Cardiac muscle cell (in vitro differentiated cells and primary cell): ENCODE measurements around the gene ITSN1. TPM values are rescaled to one million over a fixed set of nuclear protein-coding genes. Genes with fewer than 3 reads are reported as not detected.

Source experiments
- DNase-seq, 2 donors: peaks; one replicate each; pipeline versions ENCODE4 v3.0.0 to v3.0.0-alpha.2; 2010 to 2017; ENCODE audit warnings: low read depth in 1 of 2, low spot score in 1 of 2
- H3K27ac ChIP-seq: fragments of 200-600 bp; sonication (generic); 2 replicates; pipeline ENCODE4 v1.5.1; 2016
- H3K27me3 ChIP-seq: fragments of 200-600 bp; sonication (generic); 2 replicates; pipeline ENCODE4 v1.6.0; 2016; ENCODE audit warnings: control low read depth
- H3K36me3 ChIP-seq: fragments of 200-600 bp; sonication (generic); 2 replicates; pipeline ENCODE4 v1.5.1; 2016; ENCODE audit warnings: control low read depth
- H3K4me1 ChIP-seq: fragments of 200-600 bp; sonication (generic); 2 replicates; pipeline ENCODE4 v1.8.1; 2017; ENCODE audit warnings: low read depth, mild to moderate bottlenecking, mixed run types
- H3K4me3 ChIP-seq: fragments of 200-600 bp; sonication (generic); 2 replicates; pipeline ENCODE4 v1.5.1; 2016; ENCODE audit warnings: mild to moderate bottlenecking
- H3K9me3 ChIP-seq: fragments of 200-600 bp; sonication (generic); 2 replicates; pipeline ENCODE4 v1.5.1; 2017; ENCODE audit warnings: low read depth, mild to moderate bottlenecking, control low read depth
- CTCF ChIP-seq: IDR thresholded peaks from 2 replicates; pipeline ENCODE4 v1.5.1; 2012; ENCODE audit warnings: low read depth, mild to moderate bottlenecking, low read length
- polyA plus RNA-seq: library from polyadenylated mRNA; unstranded; fragments of >200 nt; fragmentation: Nextera tagmentation; extraction: Ambion mirVana; gene quantifications from 2 replicates; pipeline ENCODE4 v1.2.1, GENCODE V29; 2016
- total RNA-seq: library from RNA; depleted of rRNA; stranded (reverse); fragments of >200 nt; gene quantifications from 2 replicates; pipeline ENCODE4 v1.2.3, GENCODE V29; 2016

ITSN1 gene
- total and polyA plus RNA-seq, 2 experiments from 2014 or later: 92.4 to 125 TPM

- H3K27me3 ChIP-seq: no peaks in the 10 kb centered on the region
- DNase-seq: no peak
- H3K27ac ChIP-seq: no peak overlapping the region
- no peak for TF ChIP-seq CTCF
- no peaks in the 10 kb centered on the region for H3K9me3 ChIP-seq
- peaks cover 8% of the 10 kb centered on the region for H3K4me1 ChIP-seq
- no peak overlapping the region for H3K4me3 ChIP-seq
- no peaks in the 10 kb centered on the region for H3K36me3 ChIP-seq
Observed at GRCh38 chr21:33893917-33894316, 251.6 kb downstream of the ITSN1 start.

GRCh38 chr21:33894736-33895288 is 252.5 kb downstream of the ITSN1 start:
- Histone ChIP-seq H3K27ac (no peak overlapping the region), H3K27me3 (no peaks in the 10 kb centered on the region), H3K4me3 (no peak overlapping the region), H3K36me3 (no peaks in the 10 kb centered on the region), H3K9me3 (no peaks in the 10 kb centered on the region), H3K4me1 (peaks cover 8% of the 10 kb centered on the region)
- peak; percentile 89 to 94 for DNase-seq
- TF ChIP-seq CTCF: peak; percentile 94

- peaks cover 8% of the 10 kb centered on the region for H3K4me1 ChIP-seq
- H3K27me3 ChIP-seq: no peaks in the 10 kb centered on the region
- no peak for DNase-seq
- no peaks in the 10 kb centered on the region for H3K36me3 ChIP-seq
- no peak overlapping the region for H3K27ac ChIP-seq
- no peak for TF ChIP-seq CTCF
- no peak overlapping the region for H3K4me3 ChIP-seq
- no peaks in the 10 kb centered on the region for H3K9me3 ChIP-seq
Observed at GRCh38 chr21:33895356-33895755, 253.1 kb downstream of the ITSN1 start.

- Histone ChIP-seq H3K9me3 (no peaks in the 10 kb centered on the region), H3K27me3 (no peaks in the 10 kb centered on the region), H3K36me3 (no peaks in the 10 kb centered on the region), H3K4me1 (peaks cover 8% of the 10 kb centered on the region), H3K4me3 (no peak overlapping the region), H3K27ac (no peak overlapping the region)
- DNase-seq: no peak
- no peak for TF ChIP-seq CTCF
Observed at GRCh38 chr21:33896691-33897090, 254.4 kb downstream of the ITSN1 start.

- Histone ChIP-seq H3K27me3 (no peaks in the 10 kb centered on the region), H3K4me1 (peaks cover 8% of the 10 kb centered on the region), H3K9me3 (no peaks in the 10 kb centered on the region), H3K4me3 (no peak overlapping the region), H3K27ac (no peak overlapping the region), H3K36me3 (no peaks in the 10 kb centered on the region)
- DNase-seq: no peak
- no peak for TF ChIP-seq CTCF
Observed at GRCh38 chr21:33897098-33897497, 254.8 kb downstream of the ITSN1 start.
